Suppressor macrophage treated with lipopolysaccharide for 1 hour (primary cell): ENCODE results near the gene BCAT1.
"Not testable (repeated sequence)": the region's sequence is repeated elsewhere in the genome, so short reads cannot be mapped to it uniquely, and the experiment has no call there.

ENCODE experiments used
- DNase-seq, 3 donors: peaks; one replicate each; pipeline ENCODE4 v3.0.0-alpha.2; 2020 to 2022

The BCAT1 gene

DNA sequence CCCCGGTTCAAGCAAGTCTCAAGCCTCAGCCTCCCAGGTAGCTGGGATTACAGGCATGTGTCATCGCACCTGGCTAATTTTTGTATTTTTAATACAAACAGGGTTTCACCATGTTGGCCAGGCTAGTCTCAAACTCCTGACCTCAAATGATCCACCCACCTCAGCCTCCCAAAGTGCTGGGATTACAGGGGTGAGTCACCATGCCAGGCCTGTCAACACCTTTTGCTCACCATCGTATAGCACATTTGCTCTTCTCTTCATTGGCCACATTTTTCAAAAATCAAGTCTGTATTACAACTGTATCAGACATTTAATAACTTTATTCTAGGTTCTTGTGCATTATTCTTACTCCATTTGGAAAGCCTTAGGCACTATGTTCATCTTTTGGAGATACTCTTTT is 50.3 kb downstream of the BCAT1 start:
- DNase-seq = no peak

DNA sequence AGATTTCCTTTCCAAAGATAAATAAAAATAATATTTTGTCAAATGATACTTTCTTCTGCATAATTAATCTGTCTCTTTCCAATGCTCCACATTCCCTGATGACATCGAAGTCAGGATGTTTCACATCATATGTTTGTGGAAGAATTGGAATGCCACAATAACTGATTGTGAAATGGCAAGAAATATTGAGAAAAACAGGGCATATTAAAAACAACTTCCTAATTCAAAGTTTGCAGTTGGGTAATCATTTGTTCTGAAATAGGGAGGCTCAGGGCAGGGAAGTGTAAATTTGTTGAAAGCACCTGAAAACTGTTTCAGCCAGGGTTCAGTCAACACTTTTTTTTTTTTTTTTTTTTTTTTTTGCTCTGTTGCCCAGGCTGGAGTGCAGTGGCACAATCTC is 50.7 kb downstream of the BCAT1 start:
- peak; percentile 54 to 80 (median 70) for DNase-seq

GRCh38 chr12:24896171-24896570 is 52.7 kb downstream of the BCAT1 start:
- DNase-seq = no peak

DNA sequence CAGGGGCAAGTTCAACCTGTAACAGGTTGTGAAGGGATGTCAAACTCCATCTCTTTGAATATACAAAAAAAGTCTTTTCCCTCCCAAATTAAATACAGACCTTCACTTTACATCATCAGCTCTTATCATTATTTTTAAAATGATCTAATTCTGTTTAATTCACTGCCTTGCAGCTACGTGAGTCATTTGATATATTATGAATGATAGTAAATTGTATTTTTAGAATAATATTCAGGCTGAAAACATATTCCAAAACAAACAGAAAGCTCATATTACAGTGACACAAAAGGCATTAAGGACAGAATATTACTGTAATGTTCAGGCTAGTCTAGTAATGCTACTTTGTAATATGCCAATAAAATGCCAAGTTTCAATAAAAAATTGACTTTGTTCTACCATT is 53.3 kb downstream of the BCAT1 start:
- no peak for DNase-seq

DNA sequence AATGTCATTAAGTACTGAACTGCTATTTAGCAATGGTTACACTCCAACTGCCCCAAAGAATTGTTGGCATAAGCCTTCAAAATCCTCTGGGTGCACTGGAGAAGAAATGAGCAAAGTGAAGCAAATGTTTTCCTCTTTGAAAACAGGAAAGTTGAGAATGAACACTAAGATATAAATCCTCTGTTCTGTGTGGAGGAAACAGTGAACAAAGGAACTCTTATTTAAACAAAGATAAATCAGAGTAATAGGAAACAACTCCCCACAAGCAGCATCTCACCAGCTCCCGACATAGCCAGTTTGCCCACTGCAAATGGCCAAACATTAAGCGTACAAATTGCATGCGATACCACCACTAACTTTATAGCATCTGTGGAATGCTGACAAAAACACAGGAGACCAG is 54.0 kb downstream of the BCAT1 start:
- DNase-seq = no peak

- no peak for DNase-seq
Measured at GRCh38 chr12:24890048-24890803, 58.7 kb downstream of the BCAT1 start.

DNA sequence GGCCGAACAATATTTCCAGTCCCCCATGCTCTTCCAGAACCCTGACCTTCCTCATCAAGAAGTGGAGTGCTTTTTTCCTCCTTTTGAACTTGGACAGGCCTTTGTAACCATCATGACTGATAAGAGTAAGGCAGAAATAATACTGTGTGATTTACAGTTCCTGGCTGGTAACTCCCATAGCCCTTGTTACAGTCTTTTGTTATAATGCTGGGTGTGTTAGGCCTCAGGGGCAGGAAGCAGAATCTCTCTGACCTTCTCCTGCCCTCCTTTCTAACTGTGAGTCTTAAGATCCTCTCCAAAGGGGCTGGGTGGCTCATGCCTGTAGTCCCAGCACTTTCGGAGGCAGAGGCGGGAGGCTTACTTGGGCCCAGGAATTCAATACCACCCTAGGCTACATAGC is 59.5 kb downstream of the BCAT1 start:
- DNase-seq = no peak

DNA sequence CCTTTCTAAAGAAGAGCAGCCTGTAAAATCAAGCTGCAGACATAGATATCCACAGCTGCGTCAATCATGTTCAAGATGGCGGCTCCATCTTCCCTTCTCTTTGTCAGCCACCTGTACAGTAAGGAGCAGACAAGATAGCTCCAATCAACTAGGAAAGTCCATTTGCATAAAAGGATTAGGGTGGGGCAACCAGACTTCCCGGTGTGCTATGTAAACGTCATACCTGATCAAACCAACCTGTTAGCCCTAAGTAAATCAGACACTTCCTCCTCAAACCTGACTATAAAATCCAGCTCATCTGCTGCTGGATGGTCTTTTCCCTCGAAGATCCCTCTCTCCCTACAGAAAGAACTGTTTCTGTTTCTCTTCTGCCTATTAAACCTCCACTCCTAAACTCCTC is 60.1 kb downstream of the BCAT1 start:
- no peak for DNase-seq

GRCh38 chr12:24884911-24885310 is 64.0 kb downstream of the BCAT1 start:
- no peak for DNase-seq

- no peak for DNase-seq
Measured at GRCh38 chr12:24881724-24882371, 67.1 kb downstream of the BCAT1 start.

GRCh38 chr12:24881227-24881626 is 67.7 kb downstream of the BCAT1 start:
- DNase-seq = no peak

DNA sequence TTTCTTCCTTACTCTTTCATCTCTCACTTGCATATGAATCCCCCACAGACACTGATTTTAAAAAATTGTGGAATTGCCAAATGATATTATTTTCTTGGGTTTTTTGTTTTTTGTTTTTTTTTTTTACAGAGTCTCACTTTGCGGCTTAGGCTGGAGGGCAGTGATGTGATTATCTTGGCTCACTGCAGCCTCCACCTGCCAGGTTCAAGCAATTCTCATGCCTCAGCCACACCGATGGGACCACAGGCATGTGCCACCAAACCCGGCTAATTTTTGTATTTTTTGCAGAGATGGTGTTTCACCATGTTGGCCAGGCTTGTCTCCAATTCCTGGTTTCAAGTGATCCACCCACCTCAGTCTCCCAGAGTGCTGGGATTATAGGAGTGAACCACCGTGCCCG is 68.2 kb downstream of the BCAT1 start:
- DNase-seq = no peak

DNA sequence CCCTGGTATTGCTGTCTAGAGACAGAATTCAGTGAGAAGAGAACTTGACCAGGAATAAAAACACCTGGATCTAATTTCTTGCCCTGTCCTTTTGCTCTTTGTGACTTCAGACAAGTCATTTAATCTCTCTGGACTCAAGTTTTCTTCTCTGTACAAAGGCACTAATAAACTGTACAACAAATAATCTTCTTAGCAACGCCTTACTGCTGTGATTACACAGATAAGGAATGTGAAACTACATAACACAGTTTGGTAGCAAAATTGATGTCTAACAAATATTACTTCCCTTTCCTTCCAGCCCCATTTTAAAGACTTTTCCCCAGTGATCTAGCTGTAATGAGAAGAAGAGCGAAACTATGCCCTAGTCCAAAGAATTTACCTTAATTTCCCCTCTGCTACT is 69.3 kb downstream of the BCAT1 start:
- peak in 2 of 3 donors; percentile 27 to 35 for DNase-seq

- DNase-seq = no peak
Measured at GRCh38 chr12:24875014-24875413, 73.9 kb downstream of the BCAT1 start.

GRCh38 chr12:24872211-24872610 is 76.7 kb downstream of the BCAT1 start:
- DNase-seq = peak; percentile 42 to 53 (median 50)

DNA sequence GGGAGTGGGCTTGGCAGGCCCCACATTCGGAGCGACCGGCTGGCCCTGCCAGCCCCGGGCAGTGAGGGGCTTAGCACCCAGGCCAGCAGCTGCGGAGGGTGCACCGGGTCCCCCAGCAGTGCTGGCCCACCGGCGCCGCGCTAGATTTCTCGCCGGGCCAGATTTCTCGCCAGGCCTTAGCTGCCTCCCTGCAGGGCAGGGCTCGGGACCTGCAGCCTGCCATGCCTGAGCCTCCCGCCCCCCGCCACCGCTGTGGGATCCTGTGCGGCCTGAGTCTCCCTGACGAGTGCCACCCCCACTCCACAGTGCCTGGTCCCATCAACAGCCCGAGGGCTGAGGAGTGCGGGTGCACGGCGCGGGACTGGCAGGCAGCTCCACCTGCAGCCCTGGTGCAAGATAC is 82.8 kb downstream of the BCAT1 start:
- DNase-seq = not testable (repeated sequence)

GRCh38 chr12:24864796-24865125 is 84.1 kb downstream of the BCAT1 start:
- DNase-seq = no peak

DNA sequence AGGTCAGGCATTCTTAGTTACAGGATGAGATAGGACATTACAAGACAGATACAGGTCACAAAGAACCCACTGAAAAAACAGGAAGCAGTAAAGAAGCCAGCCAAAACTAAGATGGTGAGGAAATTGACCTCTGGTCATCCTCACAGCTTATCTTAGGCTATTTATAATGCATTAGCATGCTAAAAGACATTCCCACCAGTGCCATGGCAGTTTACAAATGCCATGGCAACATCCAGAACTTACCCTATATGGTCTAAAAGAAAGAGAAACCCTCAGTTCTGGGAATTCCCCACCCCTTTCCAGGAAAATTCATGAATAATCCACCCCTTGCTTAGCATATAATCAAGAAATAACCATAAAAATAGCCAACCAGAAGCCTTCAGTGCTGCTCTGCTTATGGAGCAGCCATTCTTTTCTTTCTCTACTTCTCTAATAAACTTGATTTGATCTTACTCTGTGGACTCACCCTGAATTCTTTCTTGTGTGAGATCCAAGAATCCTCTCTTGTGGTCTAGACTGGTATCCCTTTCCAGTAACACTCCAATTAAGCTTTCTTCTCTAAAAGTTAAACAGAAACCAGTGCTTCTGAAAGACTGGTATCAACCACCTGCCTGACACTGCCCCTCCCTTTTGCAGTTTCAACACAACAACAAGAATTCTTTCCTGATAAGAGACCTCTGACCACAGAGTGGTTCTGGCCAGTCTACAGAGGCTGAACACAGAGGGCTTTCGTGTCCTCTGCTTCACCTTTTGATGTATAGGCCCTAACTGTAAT is 86.9 kb downstream of the BCAT1 start:
- DNase-seq = peak; percentile 35 to 68 (median 45)

DNA sequence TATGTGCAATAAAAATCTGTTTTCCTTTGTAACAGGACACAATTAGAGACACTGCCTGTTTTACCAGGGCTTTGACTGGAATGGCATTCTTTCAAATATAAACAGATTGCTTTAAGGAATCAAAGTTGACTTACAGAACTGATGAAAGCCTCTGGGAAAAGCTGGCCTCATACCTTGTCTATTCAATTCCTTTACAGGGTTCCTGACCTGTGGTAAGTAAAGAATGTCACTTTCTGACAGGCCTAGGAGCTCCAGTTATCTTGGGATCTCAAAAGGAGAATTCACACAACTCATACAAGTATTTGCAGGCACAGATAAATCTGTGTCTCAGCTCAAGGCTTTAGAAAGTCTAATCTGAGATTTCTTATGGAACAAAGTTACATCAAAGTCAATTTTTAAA is 88.4 kb downstream of the BCAT1 start:
- DNase-seq = no peak

DNA sequence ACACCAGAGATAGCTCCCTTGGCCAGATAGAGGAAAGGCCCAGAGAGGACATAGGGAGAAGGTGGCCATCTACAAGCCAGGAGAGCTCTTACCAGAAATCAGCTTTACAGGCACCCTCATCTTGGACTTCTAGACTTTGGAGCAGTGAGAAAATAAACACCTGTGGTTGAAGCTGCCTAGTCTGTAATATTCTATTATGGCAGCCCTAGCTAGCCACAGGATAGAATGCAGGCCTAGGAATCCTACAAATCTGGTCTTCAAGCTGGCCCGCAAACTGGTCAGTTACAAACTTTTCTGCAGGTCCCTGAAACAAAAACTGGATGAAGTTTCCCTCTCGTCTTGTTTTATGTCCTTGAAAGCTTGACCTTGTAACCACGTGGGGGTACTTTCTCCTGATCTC is 92.4 kb downstream of the BCAT1 start:
- DNase-seq = no peak

- peak; percentile 43 to 68 (median 58) for DNase-seq
Measured at GRCh38 chr12:24854908-24855307, 94.0 kb downstream of the BCAT1 start.

GRCh38 chr12:24854017-24854416 is 94.9 kb downstream of the BCAT1 start:
- DNase-seq = no peak

- peak; percentile 36 to 90 (median 82) for DNase-seq
Measured at GRCh38 chr12:24853588-24853987, 95.3 kb downstream of the BCAT1 start.

DNA sequence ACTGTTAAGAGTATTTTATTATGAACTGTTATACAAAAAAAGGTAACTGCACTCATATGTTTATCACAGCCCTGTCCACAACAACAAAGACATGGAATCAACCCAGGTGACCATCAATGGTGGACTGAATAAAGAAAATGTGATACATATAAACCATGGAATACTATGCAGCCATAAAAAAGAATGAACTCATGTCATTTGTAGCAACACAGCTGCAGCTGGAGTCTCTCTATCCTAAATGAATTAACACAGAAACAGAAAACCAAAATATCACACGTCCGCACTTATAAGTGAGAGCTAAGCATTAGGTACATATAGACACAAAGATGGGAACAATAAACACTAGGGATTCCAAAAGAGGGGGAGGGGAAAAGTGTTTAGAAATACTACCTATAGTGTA is 95.8 kb downstream of the BCAT1 start:
- no peak for DNase-seq
